Measurements from ENCODE around the gene CNTNAP2. TPM values are rescaled to one million over a fixed set of nuclear protein-coding genes. Genes with fewer than 3 reads are reported as not detected.

The CNTNAP2 gene
- total and polyA plus RNA-seq, 2 of the 8 experiments (the other 6 are each of a cell fraction or from before 2014, with no cell fraction given): 27.9 to 71.0 TPM

DNA sequence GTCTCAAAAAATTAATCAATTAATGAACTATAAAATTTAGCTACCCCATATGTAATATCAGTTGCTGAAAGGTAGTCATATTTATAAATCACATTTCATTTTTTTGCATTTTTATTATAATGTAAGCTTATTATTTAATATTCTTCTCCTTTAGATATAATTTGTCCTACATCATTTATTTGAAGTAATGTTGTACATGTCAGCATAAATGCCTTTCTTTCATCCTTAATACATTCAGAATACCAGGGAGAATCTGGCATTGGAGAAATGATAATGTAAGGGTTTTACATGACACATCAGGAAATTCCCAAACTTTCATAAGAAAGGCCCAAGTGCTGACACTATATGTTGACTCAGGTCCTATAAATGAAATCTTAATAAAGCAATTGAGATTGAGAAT is 742.1 kb downstream of the CNTNAP2 start:
- POLR2A ChIA-PET (ENCODE audit: partially characterized antibody): no interaction called here
- CTCF ChIA-PET (ENCODE audit: partially characterized antibody): interaction anchor here (0.6 kb wide), 2 partner anchors 41 to 127 kb away, joined by 3 read pairs; no protein-coding TSS in a partner anchor

More for the DNA sequence above, 742.1 kb downstream of the CNTNAP2 start:
- no peaks in the 10 kb centered on the region for H3K9me3 ChIP-seq (ENCODE audit: insufficient read depth in 2 of 2, low read depth in 1 of 2, low read length in 1 of 2)
- H3K14ac ChIP-seq (ENCODE audit: insufficient read length): no peak overlapping the region
- no peak overlapping the region for H4K5ac ChIP-seq (ENCODE audit: insufficient read length, low read depth, low read length)
- H2BK5ac ChIP-seq (ENCODE audit: low read depth, low read length): no peak overlapping the region
- no peak overlapping the region for H3K4ac ChIP-seq (replicated peaks; ENCODE audit: insufficient read length, low read depth, low read length)
- H4K20me1 ChIP-seq (replicated peaks in 1 of 2; ENCODE audit: control insufficient read depth in 1 of 2, insufficient read depth in 2 of 2, low read length in 2 of 2): no peaks in the 10 kb centered on the region
- H3K79me2 ChIP-seq (ENCODE audit: control insufficient read depth in 1 of 2, insufficient read depth in 2 of 2, low read length in 2 of 2): no peaks in the 10 kb centered on the region
- no peak overlapping the region for H4K91ac ChIP-seq (replicated peaks; ENCODE audit: insufficient read length, low read length)
- no peak for TF ChIP-seq BACH1 (IDR thresholded peaks at IDR 0.05; ENCODE audit: low read length)
- TF ChIP-seq, protein P1, sequence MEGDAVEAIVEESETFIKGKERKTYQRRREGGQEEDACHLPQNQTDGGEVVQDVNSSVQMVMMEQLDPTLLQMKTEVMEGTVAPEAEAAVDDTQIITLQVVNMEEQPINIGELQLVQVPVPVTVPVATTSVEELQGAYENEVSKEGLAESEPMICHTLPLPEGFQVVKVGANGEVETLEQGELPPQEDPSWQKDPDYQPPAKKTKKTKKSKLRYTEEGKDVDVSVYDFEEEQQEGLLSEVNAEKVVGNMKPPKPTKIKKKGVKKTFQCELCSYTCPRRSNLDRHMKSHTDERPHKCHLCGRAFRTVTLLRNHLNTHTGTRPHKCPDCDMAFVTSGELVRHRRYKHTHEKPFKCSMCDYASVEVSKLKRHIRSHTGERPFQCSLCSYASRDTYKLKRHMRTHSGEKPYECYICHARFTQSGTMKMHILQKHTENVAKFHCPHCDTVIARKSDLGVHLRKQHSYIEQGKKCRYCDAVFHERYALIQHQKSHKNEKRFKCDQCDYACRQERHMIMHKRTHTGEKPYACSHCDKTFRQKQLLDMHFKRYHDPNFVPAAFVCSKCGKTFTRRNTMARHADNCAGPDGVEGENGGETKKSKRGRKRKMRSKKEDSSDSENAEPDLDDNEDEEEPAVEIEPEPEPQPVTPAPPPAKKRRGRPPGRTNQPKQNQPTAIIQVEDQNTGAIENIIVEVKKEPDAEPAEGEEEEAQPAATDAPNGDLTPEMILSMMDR (IDR thresholded peaks at IDR 0.05; ENCODE audit: control extremely low read depth in 1 of 3, insufficient read depth in 1 of 3, low read depth in 1 of 3, low read length in 3 of 3): no peak
- no peak for TF ChIP-seq CHD2 (IDR thresholded peaks at IDR 0.05; ENCODE audit: low read length)
- TF ChIP-seq BRCA1 (IDR thresholded peaks at IDR 0.05; ENCODE audit: low read depth, low read length): no peak
- no peak for TF ChIP-seq JUND (IDR thresholded peaks at IDR 0.05; ENCODE audit: low read length)
- no peak for TF ChIP-seq CREB1 (IDR thresholded peaks at IDR 0.05)
- TF ChIP-seq, protein P2, sequence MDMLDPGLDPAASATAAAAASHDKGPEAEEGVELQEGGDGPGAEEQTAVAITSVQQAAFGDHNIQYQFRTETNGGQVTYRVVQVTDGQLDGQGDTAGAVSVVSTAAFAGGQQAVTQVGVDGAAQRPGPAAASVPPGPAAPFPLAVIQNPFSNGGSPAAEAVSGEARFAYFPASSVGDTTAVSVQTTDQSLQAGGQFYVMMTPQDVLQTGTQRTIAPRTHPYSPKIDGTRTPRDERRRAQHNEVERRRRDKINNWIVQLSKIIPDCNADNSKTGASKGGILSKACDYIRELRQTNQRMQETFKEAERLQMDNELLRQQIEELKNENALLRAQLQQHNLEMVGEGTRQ (IDR thresholded peaks at IDR 0.05; ENCODE audit: low read length): no peak
- TF ChIP-seq, protein P3, sequence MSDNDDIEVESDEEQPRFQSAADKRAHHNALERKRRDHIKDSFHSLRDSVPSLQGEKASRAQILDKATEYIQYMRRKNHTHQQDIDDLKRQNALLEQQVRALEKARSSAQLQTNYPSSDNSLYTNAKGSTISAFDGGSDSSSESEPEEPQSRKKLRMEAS (IDR thresholded peaks at IDR 0.05): no peak
- no peak for TF ChIP-seq HDAC6 (IDR thresholded peaks at IDR 0.05; ENCODE audit: low read depth, low read length)
- no peak for TF ChIP-seq RNF2 (IDR thresholded peaks at IDR 0.05; ENCODE audit: borderline replicate concordance, low read depth, low read length, missing control alignments, poor library complexity, severe bottlenecking)
- H3K4me2 ChIP-seq (ENCODE audit: insufficient read depth in 1 of 2, low read depth in 2 of 2, low read length in 2 of 2): no peak overlapping the region
- FAIRE-seq: no peak
- H3K4me1 ChIP-seq (replicated peaks in 1 of 4; ENCODE audit: control insufficient read depth in 3 of 4, insufficient read depth in 4 of 4, low read length in 3 of 4): no peaks in the 10 kb centered on the region
- no peak overlapping the region for H3K23ac ChIP-seq (ENCODE audit: insufficient read length)
- H4K8ac ChIP-seq (ENCODE audit: extremely low read depth, insufficient read depth, low read length): no peak overlapping the region
- H3K27me3 ChIP-seq (replicated peaks in 1 of 4; ENCODE audit: control insufficient read depth in 3 of 4, extremely low read depth in 1 of 4, insufficient read depth in 3 of 4, low read length in 3 of 4): no peaks in the 10 kb centered on the region
- no peak overlapping the region for H3K4me3 ChIP-seq (ENCODE audit: extremely low read depth in 1 of 4, insufficient read depth in 2 of 4, low read depth in 3 of 4, low read length in 4 of 4)
- no peak overlapping the region for H2AFZ ChIP-seq (ENCODE audit: low read length)
- no peak overlapping the region for H3K56ac ChIP-seq (replicated peaks; ENCODE audit: insufficient read length, low read depth, low read length)
- H3K36me3 ChIP-seq (ENCODE audit: control insufficient read depth in 2 of 4, insufficient read depth in 4 of 4, low read length in 3 of 4): no peaks in the 10 kb centered on the region
- H3K79me1 ChIP-seq (ENCODE audit: low read depth, low read length): no peaks in the 10 kb centered on the region
- H2BK12ac ChIP-seq (ENCODE audit: low read depth, low read length): no peak overlapping the region
- no peak overlapping the region for H2AK5ac ChIP-seq (ENCODE audit: low read depth, low read length)
- no peak overlapping the region for H3K9ac ChIP-seq (replicated peaks in 1 of 4; ENCODE audit: extremely low read depth in 1 of 4, low read depth in 3 of 4, low read length in 3 of 4)
- no peaks in the 10 kb centered on the region for H3K23me2 ChIP-seq (ENCODE audit: low read depth, low read length)
- H3K27ac ChIP-seq (ENCODE audit: low read depth, low read length): no peak overlapping the region
- H3K18ac ChIP-seq (ENCODE audit: extremely low read depth, low read length): no peak overlapping the region
- H2BK15ac ChIP-seq (ENCODE audit: low read length): no peak overlapping the region
- H2BK20ac ChIP-seq (ENCODE audit: low read length): no peak overlapping the region
- no peak for DNase-seq (ENCODE audit: low read depth in 1 of 2, low spot score in 2 of 2)
- no peak overlapping the region for H2BK120ac ChIP-seq (replicated peaks; ENCODE audit: low read depth, low read length)
